GM21576 (cell line): ENCODE measurements around the gene SMPD4.
"Not testable (repeated sequence)": the region's sequence is repeated elsewhere in the genome, so short reads cannot be mapped to it uniquely, and the experiment has no call there.

Source experiments
- ATAC-seq: cut with Tn5 transposase; IDR thresholded peaks from one replicate; pipeline ENCODE4 v1.9.1; 2021; ENCODE audit warnings: mild to moderate bottlenecking, moderate library complexity; ENCODE audit not compliant: unreplicated experiment

The SMPD4 gene

GRCh38 chr2:130141645-130142370, 39.6 kb downstream of the SMPD4 start:
- ATAC-seq = not testable (repeated sequence)

DNA sequence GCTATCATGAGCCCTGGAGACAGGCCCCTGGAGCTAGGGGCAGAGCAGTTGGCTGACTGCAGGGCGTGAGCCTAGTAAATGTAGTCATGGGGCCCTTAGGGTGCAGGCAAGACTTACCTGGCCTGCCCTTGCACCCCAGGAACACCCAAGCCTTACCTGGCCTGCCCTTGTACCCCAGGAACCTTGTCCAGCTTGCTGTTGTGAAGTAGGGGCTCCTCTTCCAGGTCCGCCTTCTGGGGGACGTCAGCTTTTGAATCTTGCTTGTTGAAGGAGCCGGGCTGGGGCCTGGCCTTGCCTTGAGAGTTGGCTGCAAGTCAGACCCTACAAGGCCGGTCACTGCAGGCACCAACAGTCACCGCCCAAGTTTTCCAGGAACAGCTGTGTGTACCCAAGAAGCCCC, 40.4 kb downstream of the SMPD4 start:
- ATAC-seq = not testable (repeated sequence)

- not testable (repeated sequence) for ATAC-seq
These were observed 40.9 kb downstream of the SMPD4 start for GRCh38 chr2:130140516-130140915.

GRCh38 chr2:130139331-130140280, 41.8 kb downstream of the SMPD4 start:
- not testable (repeated sequence) for ATAC-seq

- not testable (repeated sequence) for ATAC-seq
These were observed 42.6 kb downstream of the SMPD4 start for GRCh38 chr2:130138841-130139251.

DNA sequence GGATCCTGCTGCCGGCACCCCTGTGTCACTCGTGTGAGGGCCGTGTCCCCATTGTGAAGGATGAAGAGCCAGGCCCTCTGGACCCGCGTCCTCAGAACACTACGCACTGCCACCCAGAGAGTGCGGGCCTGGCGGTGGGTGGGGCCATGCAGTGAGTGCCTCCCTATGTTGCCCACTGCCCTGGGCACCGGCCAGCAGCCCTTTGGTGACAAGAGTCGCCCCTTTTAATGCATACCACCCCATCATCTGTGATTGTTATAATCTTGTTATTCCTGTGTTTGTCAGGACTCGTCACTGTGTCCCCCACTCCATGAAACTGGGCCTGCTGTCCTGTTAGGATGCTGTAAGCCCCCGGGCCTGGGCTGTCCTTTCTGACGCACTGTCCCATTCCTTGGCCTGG, 43.1 kb downstream of the SMPD4 start:
- not testable (repeated sequence) for ATAC-seq

DNA sequence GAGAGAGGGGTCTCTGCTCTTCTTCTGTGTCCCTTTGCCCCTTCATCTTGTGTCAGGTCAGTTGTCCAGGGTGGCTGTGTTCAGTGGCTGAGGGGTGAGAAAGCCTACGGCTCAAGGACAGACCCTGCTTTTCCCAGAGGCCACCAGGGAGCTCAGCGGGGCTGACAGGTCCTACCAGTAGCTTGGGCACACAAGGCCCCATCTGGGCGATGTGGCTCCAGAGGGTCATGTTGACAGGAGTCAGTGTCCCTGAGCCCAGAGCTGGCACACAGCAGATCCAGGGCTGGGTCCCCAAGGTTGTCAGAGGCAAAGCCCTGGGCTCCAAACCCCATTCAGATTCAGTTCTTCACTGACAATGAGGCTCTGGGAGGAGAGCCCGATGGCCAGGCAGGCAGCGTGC, 44.3 kb downstream of the SMPD4 start:
- not testable (repeated sequence) for ATAC-seq

GRCh38 chr2:130136546-130136945, 44.9 kb downstream of the SMPD4 start:
- ATAC-seq = not testable (repeated sequence)

DNA sequence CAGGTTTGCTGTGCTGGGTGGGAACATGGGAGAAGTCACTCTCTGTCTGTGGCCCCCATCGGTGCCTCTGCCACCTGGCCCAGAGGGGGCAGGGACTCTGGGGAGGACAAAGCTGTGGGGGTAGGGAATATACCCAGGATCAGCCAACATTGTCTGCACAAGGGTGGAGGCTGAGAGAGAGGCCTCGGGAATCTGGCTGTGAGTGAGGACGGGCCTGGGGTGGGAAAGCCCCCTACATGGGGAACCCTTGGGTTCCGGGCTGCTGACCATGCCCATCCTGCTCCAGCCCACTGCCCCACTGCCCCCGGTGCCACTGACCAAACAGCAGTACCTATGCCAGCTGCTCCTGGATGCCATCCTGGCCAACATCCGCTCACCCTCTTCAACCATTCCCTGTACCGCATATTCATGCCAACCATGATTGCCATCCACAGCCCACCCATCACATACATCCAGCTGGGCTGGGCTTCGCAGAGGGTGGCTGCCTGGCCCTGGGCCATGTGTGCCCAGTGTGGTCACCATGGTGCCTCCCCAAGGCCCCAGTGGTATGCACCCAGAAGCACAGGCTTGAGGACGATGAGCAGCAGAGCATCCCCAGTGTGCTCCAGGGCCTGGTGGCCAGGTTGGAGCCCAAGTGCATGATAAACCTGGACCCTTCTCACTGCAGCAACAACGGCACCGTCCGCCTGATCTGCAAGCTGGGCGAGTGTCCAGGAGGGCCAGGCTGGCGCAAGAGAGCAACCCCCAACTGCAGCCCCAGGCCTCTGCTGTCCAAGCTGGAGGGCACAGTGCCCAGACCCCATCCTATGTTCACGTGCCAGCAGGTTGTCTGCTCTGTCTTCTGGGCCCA, 45.5 kb downstream of the SMPD4 start:
- ATAC-seq = no peak

DNA sequence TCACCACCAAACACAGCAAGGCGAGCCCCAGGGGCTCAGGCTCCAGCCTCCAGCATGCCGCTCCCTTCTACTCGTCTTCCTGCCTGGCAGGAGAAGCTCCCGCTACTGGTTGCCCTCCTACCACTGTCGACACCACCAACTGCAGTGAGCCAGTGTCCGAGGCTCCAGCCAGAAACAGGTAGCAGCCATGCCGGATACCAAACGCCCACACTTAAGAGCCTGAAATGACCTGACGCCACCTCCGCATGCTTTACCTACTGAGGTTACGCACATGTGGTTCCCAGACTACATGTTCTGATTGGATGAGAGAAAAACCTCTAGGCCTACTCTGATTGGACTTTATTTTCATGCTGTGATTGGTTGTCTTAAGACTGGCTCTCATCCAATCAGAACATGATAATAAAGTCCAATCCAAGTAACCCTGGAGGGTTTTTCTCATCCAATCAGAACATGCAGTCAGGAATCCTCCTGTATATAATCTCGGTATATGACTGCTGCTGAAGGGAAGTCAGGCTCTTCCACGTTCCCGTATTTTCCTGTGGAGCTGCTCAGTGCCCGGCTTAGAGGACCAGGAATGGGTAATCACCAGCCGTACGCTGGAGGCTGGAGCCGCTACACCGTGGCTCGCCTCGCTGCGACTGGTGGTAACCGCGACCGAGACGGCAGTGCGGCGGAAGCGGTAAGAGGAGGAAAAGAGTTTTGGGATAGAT, 52.1 kb downstream of the SMPD4 start, which contains the start of gene POTEF:
Gene POTEF (minus strand): TSS at position 103 of the 710 bp plus-strand sequence. CDS start 8,707 bp downstream, outside the sequence.
- not testable (repeated sequence) for ATAC-seq

- ATAC-seq = not testable (repeated sequence)
These were observed 52.9 kb downstream of the SMPD4 start for GRCh38 chr2:130128464-130128863.

- ATAC-seq = not testable (repeated sequence)
These were observed 53.7 kb downstream of the SMPD4 start for GRCh38 chr2:130127726-130128125.

DNA sequence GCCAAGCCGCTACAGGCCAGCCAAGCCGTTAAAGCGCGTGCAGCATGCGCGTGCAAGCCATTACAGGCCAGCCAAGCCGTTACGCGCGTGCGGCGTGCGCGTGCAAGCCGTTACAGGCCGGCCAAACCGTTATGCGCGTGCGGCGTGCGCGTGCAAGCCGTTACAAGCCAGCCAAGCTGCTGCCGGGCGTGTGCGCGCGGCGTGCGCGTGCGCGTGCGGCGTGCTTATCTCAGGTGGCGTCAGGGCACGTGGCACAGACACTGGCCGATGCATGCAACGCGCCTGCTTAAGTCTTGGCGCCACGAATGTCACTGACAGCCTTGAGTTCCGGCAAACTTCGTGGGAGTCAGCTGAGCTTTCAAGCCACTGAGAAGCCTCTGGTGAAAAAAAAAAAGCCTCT, 60.5 kb downstream of the SMPD4 start:
- not testable (repeated sequence) for ATAC-seq

DNA sequence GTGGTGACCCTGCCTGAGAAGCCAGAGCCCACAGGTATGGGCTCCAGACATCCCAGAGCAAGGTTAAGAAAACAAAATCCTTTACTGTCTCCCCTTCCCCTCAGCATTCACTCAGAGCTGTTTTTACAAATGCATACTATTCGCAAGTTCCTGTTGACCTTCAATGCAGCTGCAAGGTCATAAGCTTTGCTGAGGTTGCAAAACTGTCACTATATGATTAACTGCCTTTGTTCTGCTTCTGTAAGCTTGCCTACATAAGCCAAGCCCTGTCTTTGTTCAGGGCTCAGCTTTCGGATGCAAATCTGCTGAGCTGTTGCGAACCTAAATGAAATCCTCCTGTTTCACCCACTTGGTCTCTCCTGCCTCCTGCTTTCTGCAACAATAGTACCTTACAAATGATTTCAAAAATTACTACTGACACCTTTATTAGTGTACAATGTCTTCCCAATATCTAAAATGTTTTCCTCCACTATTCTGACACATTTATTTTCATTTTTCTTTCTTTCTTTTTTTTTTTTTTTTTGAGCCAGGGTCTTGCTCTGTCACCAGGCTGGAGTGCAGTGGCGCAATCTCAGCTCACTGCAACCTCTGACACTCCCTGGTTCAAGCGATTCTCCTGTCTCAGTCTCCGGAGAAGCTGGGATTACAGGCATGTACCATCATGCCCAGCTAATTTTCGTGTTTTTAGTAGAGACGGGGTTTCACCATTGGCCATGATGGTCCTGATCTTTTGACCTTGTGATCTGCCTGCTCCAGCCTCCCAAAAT, 78.6 kb downstream of the SMPD4 start:
- not testable (repeated sequence) for ATAC-seq
